GM12878 (cell line): ENCODE results near the gene MINDY3. TPM values are rescaled to one million over a fixed set of nuclear protein-coding genes. Genes with fewer than 3 reads are reported as not detected.
A peak's percentile ranks its signal among the peaks of the same experiment; 100 is the strongest.

ENCODE experiments used
- ATF3 ChIP-seq: IDR thresholded peaks from 2 replicates; pipeline ENCODE4 v1.6.1; 2011; ENCODE audit warnings: low read depth, mild to moderate bottlenecking, low read length, moderate library complexity, borderline replicate concordance; ENCODE audit errors: extremely low read depth
- BCL3 ChIP-seq: IDR thresholded peaks from 2 replicates; pipeline ENCODE4 v1.6.1; 2011; ENCODE audit warnings: borderline replicate concordance, low read depth, mild to moderate bottlenecking, moderate library complexity, low read length; ENCODE audit not compliant: insufficient read depth, poor library complexity, severe bottlenecking
- ESRRA ChIP-seq: IDR thresholded peaks from 2 replicates; pipeline ENCODE4 v1.6.1; 2012; ENCODE audit warnings: mild to moderate bottlenecking, low read length, improper control_type of control experiment
- ETV6 ChIP-seq, 2 experiments: fragments of 450-650 bp in 1 of 2; IDR thresholded peaks in 1 of 2; conservative IDR thresholded peaks in 1 of 2; 2 replicates each; pipeline ENCODE4 v1.6.1; 2014; ENCODE audit warnings: antibody characterized with exemption in 1 of 2, borderline replicate concordance in 1 of 2, low read depth in 1 of 2, mild to moderate bottlenecking in 1 of 2, moderate library complexity in 1 of 2
- HCFC1 ChIP-seq: fragments of 150-350 bp; IDR thresholded peaks from 2 replicates; pipeline ENCODE4 v1.6.1; 2014; ENCODE audit warnings: low read length
- IKZF2 ChIP-seq, 2 experiments: fragments of 450-650 bp; IDR thresholded peaks; 2 replicates each; pipeline ENCODE4 v1.6.1; 2017; ENCODE audit warnings: mild to moderate bottlenecking in 2 of 2, moderate library complexity in 2 of 2
- KLF5 ChIP-seq: fragments of 450-650 bp; IDR thresholded peaks from 2 replicates; pipeline ENCODE4 v1.6.1; 2014; ENCODE audit warnings: mild to moderate bottlenecking; ENCODE audit not compliant: partially characterized antibody
- MLLT1 ChIP-seq: fragments of 450-650 bp; IDR thresholded peaks from 2 replicates; pipeline ENCODE4 v1.6.1; 2016; ENCODE audit warnings: mild to moderate bottlenecking
- NFIC ChIP-seq: IDR thresholded peaks from 2 replicates; pipeline ENCODE4 v1.6.1; 2012; ENCODE audit warnings: low read depth, mild to moderate bottlenecking, inconsistent platforms, low read length, moderate library complexity
- NFYA ChIP-seq: IDR thresholded peaks from 2 replicates; pipeline ENCODE4 v1.6.1; 2011; ENCODE audit warnings: low read depth, mild to moderate bottlenecking, low read length, improper control_type of control experiment, borderline replicate concordance
- NRF1 ChIP-seq: conservative IDR thresholded peaks from 2 replicates; pipeline ENCODE4 v1.6.1; 2011; ENCODE audit warnings: mild to moderate bottlenecking, low read depth, low read length, improper control_type of control experiment
- POU2F2 ChIP-seq: IDR thresholded peaks from 3 replicates; pipeline ENCODE4 v1.6.1; 2011; ENCODE audit warnings: low read depth, mild to moderate bottlenecking, low read length, borderline replicate concordance
- SMAD1 ChIP-seq: fragments of 450-650 bp; IDR thresholded peaks from 2 replicates; pipeline ENCODE4 v1.6.1; 2018; ENCODE audit warnings: mild to moderate bottlenecking, low read depth; ENCODE audit not compliant: partially characterized antibody
- polyA plus RNA-seq, 11 experiments: library from polyadenylated mRNA; depleted of rRNA in 4 of 11; unstranded in 6 of 11; stranded (reverse) in 5 of 11; fragments of >200 nt; fragmentation: Nextera tagmentation in 4 of 11; fragmentation: Illumina TruSeq in 1 of 11; extraction: Ambion mirVana in 4 of 11; extraction: Trizol in 1 of 11; gene quantifications; 1 replicate in 1 of 11; 2 replicates in 10 of 11; pipeline versions ENCODE4 v1.2.1 to v1.2.3, GENCODE V29; 2011 to 2016; ENCODE audit warnings: inconsistent platforms in 2 of 11, missing spikeins in 2 of 11, low read depth in 1 of 11
- total RNA-seq, 4 experiments: library from RNA; depleted of rRNA in 3 of 4; stranded (reverse); fragments of >200 nt in 3 of 4; fragmentation: Illumina TruSeq in 1 of 4; extraction: Trizol in 1 of 4; gene quantifications; 2 replicates each; pipeline versions ENCODE4 v1.2.1 to v1.2.3, GENCODE V29; 2013 to 2021

Gene MINDY3
- total and polyA plus RNA-seq, 10 of the 15 experiments (the other 5 are each of a cell fraction or from before 2014, with no cell fraction given) = 12.0 to 23.6 (median 15.7) TPM

- TF ChIP-seq BCL3 (no peak), KLF5 (peak; percentile 13), NFYA (no peak), MLLT1 (peak; percentile 94), ESRRA (no peak), POU2F2 (no peak), SMAD1 (no peak), HCFC1 (0 out of 2 replicates have a peak, but pooled peaks have one; percentile 5), NRF1 (no peak), IKZF2 (IDR thresholded peaks at IDR 0.05) (no peak), NFIC (no peak), ETV6 (conservative IDR thresholded peaks at IDR 0.05 in 1 of 2, IDR thresholded peaks at IDR 0.05 in 1 of 2; ENCODE audit: borderline replicate concordance in 1 of 2, low read depth in 1 of 2) (no peak), ATF3 (no peak)
Observed at GRCh38 chr10:15860692-15861201, 440 bp upstream of the MINDY3 start (continued).
